Adrenal gland (tissue), 5 donors: ENCODE results near the gene NCKAP5.

ENCODE experiments used
- POLR2A ChIP-seq, 2 donors: fragments of 450-650 bp; IDR thresholded peaks; one replicate each; pipeline ENCODE4 v1.6.1; 2017; ENCODE audit warnings: antibody characterized with exemption in 2 of 2, mild to moderate bottlenecking in 2 of 2, moderate library complexity in 1 of 2
- TF ChIP-seq, protein P1 (sequence below), 6 experiments: fragments of 450-650 bp in 4 of 6; fragments of 200-600 bp in 2 of 6; sonication (generic) in 1 of 6; IDR thresholded peaks; 1 replicate in 5 of 6; 2 replicates in 1 of 6; pipeline versions ENCODE4 v1.5.1 to v1.8.0; 2016 to 2021; ENCODE audit warnings: antibody characterized with exemption in 6 of 6, mild to moderate bottlenecking in 2 of 6, moderate library complexity in 1 of 6
- donor health status: DM: no; HTN: no; CAD: no.

DNA sequence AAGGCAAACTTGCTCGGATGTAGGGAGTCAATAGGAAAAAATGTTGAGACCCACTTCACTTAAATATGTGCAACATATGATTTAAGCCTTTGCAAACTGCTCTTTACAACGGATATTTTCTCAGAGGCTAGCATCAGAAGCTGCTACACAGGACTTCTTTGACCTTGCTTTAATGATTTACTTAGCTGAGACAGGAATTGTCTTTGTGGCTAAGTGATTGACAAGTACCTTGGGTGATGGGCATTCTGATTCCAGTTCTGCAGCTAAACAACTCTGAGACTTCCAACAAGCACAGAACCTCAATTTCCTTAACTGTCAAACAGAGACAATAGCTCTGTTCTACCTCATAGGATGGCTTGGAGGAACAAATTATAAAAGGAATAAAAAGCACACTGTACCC is 150.2 kb downstream of the NCKAP5 start:
- no peak for TF ChIP-seq POLR2A (IDR thresholded peaks at IDR 0.05)
- TF ChIP-seq, protein P1, sequence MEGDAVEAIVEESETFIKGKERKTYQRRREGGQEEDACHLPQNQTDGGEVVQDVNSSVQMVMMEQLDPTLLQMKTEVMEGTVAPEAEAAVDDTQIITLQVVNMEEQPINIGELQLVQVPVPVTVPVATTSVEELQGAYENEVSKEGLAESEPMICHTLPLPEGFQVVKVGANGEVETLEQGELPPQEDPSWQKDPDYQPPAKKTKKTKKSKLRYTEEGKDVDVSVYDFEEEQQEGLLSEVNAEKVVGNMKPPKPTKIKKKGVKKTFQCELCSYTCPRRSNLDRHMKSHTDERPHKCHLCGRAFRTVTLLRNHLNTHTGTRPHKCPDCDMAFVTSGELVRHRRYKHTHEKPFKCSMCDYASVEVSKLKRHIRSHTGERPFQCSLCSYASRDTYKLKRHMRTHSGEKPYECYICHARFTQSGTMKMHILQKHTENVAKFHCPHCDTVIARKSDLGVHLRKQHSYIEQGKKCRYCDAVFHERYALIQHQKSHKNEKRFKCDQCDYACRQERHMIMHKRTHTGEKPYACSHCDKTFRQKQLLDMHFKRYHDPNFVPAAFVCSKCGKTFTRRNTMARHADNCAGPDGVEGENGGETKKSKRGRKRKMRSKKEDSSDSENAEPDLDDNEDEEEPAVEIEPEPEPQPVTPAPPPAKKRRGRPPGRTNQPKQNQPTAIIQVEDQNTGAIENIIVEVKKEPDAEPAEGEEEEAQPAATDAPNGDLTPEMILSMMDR (IDR thresholded peaks at IDR 0.05), result no peak
